GM18519 (cell line): ENCODE data around the gene PCDHGB3.
"Not testable (repeated sequence)": the region's sequence is repeated elsewhere in the genome, so short reads cannot be mapped to it uniquely, and the experiment has no call there.

Source experiments
- ATAC-seq: cut with Tn5 transposase; IDR thresholded peaks from one replicate; pipeline ENCODE4 v1.9.1; 2021; ENCODE audit warnings: mild to moderate bottlenecking, moderate library complexity; ENCODE audit not compliant: unreplicated experiment, low FRiP score

The PCDHGB3 gene

DNA sequence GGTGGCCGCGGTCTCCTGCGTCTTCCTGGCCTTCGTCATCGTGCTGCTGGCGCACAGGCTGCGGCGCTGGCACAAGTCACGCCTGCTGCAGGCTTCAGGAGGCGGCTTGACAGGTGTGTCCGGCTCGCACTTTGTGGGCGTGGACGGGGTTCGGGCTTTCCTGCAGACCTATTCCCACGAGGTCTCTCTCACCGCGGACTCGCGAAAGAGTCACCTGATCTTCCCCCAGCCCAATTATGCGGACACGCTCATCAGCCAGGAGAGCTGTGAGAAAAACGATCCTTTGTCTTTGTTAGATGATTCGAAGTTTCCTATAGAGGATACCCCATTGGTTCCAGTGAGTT lies 45.2 kb downstream of the PCDHGB3 start:
- ATAC-seq, result not testable (repeated sequence)

DNA sequence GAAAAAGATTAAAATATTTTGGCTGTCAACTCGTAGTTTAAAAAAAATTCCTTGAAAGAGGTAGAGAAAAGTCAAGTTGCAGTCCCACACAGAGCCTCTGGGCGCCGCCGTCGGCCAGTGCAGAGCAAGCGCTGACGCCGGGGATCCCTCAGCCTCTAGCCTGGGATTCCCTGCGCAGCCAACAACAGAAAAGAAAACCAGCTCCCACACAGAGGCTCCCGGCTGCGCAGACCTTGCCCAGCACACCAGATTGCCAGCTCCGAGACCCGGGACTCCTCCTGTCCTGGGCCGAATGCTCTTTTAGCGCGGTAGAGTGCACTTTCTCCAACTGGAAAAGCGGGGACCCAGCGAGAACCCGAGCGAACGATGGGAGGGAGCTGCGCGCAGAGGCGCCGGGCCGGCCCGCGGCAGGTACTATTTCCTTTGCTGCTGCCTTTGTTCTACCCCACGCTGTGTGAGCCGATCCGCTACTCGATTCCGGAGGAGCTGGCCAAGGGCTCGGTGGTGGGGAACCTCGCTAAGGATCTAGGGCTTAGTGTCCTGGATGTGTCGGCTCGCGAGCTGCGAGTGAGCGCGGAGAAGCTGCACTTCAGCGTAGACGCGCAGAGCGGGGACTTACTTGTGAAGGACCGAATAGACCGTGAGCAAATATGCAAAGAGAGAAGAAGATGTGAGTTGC lies 47.6 kb downstream of the PCDHGB3 start, which contains the start of gene PCDHGB7:
Gene PCDHGB7 (plus strand): TSS at position 184 of the 679 bp plus-strand sequence. CDS start 183 bp downstream, at position 367.
- ATAC-seq, result peak; percentile 60

DNA sequence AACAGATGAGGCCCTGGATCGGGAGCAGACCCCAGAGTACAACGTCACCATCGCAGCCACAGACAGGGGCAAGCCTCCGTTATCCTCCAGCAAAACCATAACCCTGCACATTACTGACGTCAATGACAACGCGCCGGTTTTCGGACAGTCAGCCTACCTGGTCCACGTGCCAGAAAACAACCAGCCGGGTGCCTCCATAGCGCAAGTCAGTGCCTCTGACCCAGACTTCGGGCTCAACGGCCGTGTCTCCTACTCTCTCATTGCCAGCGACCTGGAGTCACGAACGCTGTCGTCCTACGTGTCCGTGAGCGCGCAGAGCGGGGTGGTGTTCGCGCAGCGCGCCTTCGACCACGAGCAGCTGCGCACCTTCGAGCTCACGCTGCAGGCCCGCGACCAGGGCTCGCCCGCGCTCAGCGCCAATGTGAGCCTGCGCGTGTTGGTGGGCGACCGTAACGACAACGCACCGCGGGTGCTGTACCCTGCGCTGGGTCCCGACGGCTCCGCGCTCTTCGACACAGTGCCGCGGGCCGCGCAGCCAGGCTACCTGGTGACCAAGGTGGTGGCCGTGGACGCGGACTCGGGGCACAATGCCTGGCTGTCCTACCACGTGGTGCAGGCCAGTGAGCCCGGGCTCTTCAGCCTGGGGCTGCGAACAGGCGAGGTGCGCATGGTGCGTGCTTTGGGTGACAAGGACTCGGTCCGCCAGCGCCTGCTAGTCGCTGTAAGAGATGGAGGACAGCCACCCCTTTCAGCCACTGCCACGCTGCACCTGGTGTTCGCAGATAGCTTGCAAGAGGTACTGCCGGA lies 49.2 kb downstream of the PCDHGB3 start:
- ATAC-seq, result no peak

DNA sequence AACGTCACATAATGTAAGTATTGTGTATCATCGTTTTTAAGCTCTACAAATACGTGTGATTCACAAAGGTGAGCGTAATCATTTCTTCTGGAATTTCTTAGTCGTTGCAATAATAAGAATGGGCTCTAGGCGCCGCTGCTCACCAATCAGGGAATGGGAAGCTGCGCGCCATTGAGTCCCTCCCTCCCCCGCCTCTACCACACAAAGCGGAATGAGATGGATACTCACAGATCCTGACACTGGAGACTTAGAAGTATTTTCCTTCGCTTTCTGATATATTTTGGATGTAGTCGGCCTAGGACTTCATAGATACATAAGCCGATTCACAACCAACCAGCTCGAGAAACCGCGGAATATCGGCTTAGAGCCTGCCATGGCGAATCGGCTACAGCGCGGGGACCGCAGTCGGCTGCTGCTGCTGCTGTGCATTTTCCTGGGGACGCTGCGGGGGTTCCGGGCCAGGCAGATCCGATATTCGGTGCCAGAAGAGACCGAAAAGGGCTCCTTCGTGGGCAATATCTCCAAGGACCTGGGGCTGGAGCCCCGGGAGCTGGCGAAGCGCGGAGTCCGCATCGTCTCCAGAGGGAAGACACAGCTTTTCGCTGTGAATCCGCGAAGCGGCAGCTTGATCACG lies 50.9 kb downstream of the PCDHGB3 start, which contains the start of gene PCDHGA11:
Gene PCDHGA11 (plus strand): TSS at position 197 of the 634 bp plus-strand sequence. CDS start 177 bp downstream, at position 374.
- no peak for ATAC-seq

DNA sequence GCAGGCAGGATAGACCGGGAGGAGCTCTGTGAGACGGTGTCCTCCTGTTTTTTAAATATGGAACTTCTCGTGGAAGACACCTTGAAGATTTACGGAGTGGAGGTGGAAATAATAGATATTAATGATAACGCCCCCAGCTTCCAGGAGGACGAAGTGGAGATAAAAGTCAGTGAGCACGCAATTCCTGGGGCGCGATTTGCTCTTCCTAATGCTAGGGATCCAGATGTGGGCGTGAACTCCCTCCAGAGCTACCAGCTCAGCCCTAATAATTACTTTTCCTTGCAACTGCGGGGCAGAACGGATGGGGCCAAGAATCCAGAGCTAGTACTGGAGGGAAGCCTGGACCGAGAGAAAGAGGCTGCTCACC lies 51.4 kb downstream of the PCDHGB3 start:
- ATAC-seq, result no peak
